Pons (tissue), 1 donor: ENCODE results near the gene ADGRG4.

Experiments used
- DNase-seq: peaks from one replicate; pipeline ENCODE4 v3.0.0-alpha.2; 2016; ENCODE audit warnings: low spot score

ADGRG4 gene

DNA sequence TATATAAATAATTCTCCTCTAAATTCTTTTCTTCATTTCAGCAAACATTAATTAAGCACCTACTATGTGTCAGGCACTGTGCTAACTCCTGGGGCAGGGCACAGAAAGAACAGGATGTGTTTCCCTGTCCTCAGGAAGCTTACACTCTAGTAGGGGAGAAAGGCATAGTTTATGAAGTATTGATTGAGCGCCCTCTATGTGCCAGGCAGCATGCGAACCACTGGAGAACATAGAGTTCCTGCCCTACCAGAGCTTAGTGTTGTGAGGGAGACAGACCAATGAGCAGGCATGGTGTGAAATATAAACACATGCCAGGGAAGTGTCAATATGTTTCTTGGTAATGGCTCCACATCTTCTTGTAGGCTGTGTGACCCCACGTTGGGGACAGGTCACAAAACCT is 3.7 kb downstream of the ADGRG4 start:
- no peak for DNase-seq

DNA sequence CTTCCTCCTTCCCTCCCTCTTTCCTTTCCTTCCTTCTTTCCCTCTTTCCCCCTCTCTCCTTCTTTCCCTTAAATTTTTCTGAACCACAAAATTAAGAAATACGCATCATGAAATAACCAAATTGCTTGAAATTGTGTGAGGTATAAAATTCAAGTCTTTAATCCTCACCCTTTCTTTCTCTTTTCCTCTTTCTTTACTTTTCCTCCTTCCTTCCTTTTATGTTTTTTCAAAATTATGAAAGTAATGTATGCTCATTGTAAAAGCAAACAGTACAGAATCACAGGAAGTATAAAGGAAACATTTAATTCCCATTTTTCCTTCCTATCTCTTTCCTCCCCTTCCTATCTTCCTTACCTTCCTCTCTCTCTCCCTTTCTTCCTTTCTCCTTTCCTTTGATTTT is 5.4 kb downstream of the ADGRG4 start:
- no peak for DNase-seq

GRCh38 chrX:136307471-136307870 is 6.7 kb downstream of the ADGRG4 start:
- DNase-seq = no peak

DNA sequence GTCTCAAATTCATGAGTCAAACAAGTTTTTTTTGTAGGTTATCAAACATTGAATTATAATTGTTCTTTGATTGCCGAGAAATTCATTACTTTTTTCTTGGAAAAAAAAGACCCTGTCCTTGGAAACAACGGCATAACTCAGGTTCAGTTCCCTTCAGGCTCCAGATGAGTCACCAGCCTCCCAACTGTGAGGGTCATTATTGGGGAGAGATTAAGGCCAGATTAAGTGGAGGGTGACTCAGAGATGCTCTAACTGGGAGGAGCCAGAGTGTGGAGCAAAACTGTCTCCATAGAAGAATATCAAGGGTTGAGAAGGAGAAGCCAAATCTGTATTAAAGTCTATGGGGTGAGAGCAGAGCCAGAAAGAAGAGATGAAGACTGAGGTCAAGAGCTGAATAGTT is 9.6 kb downstream of the ADGRG4 start:
- no peak for DNase-seq

DNA sequence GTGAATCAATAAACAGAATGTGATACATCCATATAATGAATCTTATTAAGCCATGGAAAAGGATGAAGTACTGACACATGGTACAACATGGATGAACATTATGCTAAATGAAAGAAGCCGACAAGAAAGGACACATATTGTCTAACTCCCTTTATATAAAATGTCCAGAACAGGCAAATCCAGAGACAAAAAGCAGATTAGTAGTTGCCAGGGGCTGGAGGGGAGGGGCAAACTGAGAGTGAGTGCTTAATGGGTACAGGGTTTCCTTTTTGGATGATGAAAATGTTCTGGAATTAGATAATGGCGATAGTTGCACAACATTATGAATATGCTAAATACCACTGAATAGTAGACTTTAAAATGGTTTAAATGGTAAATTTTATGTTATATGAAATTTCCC is 17.4 kb downstream of the ADGRG4 start:
- DNase-seq = no peak

GRCh38 chrX:136318895-136319597 is 18.3 kb downstream of the ADGRG4 start:
- DNase-seq = no peak

DNA sequence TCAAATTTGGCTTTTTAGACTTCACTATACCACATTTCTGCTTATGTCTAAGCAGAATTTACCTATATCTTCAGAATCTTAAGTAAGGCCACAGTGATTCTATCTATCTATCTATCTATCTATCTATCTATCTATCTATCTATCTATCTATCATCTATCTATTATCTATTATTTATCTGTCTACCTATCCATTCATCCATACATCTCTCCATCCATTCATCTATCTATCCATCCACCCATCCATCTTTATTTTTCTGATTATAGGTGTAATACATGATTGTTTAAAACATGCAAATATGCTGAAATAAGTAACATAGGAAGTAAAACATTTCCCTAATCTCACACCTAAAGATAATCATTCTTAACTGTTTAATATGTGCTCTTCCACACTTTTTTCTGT is 18.8 kb downstream of the ADGRG4 start:
- no peak for DNase-seq

DNA sequence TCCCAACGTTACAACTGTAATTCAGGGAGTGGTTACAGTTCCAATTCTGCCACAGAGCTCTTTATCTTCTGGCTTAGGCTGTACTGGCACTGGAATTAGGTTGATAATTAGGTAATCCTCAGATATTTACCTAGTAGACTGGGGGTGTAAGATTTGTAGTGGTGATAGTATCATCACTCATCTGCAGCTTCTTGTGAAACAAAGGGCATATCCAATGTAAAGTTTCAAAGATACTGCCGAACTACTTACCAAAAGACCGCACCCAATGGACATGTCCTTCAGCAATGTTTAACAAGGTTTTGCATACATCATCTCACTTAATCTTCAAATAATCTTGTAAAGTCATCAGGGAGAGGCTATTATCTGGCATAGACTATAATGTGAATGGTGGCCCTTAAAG is 20.8 kb downstream of the ADGRG4 start:
- DNase-seq = no peak

GRCh38 chrX:136322064-136322463 is 21.3 kb downstream of the ADGRG4 start:
- DNase-seq = no peak

GRCh38 chrX:136325377-136325776 is 24.6 kb downstream of the ADGRG4 start:
- no peak for DNase-seq

GRCh38 chrX:136328933-136329332 is 28.2 kb downstream of the ADGRG4 start:
- DNase-seq = no peak

DNA sequence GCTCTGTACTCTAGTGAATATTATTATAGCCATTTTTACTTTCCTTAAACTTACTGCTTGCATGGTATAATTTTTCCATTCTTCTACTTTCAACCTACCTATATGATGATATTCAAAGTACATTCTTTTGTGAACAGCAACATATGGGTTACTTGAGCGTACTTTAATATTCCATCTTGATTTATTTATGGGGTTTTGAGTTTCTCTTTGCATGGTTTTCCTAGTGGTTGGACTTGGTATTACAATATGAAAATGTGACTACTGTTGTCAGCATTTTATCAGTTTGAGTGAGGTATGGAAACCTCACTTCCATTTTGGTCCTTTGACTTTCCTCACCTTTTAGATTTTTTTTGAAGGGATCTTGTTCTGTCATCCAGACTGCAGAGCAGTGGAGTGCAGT is 35.9 kb downstream of the ADGRG4 start:
- no peak for DNase-seq

DNA sequence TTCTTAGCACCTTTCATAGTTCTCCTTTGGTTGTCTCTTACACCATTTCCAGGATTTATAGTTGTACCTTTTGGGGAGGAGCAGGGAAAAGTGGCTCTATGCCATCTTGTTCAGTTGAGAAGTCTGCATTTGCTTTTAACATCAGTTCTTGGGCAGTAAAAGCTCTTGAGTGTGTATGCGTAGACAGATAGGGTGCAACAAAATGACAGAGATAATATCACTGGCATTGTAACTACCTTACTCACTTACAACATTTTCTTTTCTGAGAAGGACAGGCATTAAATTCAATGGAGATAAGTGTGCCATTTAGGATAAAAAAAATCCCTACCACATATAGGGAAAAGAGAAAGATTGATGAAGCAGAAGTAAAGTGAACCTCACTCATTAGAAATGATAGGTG is 38.9 kb downstream of the ADGRG4 start:
- DNase-seq = no peak

DNA sequence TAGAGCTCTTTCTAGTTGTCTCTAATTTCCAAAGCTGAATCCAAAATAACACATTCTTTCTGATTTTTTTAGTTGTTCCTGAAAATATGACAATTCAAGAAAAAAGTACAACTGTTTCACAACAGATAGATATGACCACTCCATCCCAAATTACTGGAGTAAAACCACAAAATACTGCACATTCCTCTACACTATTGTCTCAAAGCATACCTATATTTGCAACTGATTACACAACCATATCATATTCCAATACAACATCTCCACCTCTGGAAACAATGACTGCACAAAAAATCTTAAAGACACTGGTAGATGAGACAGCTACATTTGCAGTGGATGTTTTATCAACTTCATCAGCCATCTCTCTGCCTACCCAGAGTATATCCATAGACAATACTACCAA is 43.6 kb downstream of the ADGRG4 start:
- DNase-seq = no peak

GRCh38 chrX:136346506-136346905 is 45.7 kb downstream of the ADGRG4 start:
- no peak for DNase-seq

DNA sequence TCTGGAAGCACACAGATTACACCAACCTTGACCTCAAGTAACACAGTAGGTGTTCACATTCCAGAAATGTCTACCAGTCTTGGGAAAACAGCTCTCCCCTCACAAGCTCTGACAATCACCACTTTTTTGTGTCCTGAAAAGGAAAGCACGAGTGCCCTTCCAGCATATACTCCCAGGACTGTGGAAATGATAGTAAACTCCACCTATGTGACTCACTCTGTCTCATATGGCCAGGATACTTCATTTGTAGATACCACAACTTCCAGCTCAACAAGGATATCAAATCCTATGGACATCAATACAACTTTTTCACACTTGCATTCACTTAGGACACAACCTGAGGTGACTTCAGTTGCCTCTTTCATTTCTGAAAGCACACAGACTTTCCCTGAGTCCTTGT is 46.9 kb downstream of the ADGRG4 start:
- DNase-seq = no peak

GRCh38 chrX:136353526-136354093 is 52.8 kb downstream of the ADGRG4 start:
- no peak for DNase-seq

DNA sequence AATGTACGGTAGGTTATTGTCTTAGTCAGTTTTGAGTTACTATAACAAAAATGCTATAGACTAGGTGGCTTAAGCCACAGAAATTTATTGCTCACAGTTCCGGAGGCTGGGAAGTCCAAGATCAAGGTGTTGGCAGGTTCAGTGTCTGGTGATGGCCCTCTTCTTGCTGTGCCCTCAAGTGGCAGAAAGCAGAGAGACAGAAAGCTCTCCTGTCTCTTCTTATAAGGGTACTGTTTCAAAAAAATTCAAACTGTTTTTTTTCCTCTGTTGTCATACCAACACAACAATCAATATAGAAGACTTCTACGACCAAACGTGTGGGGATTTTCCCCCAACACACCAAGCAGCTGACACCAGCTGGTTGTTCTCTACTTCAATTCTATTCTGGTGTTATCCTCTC is 53.4 kb downstream of the ADGRG4 start:
- no peak for DNase-seq

GRCh38 chrX:136369377-136369776 is 68.6 kb downstream of the ADGRG4 start:
- DNase-seq = no peak

DNA sequence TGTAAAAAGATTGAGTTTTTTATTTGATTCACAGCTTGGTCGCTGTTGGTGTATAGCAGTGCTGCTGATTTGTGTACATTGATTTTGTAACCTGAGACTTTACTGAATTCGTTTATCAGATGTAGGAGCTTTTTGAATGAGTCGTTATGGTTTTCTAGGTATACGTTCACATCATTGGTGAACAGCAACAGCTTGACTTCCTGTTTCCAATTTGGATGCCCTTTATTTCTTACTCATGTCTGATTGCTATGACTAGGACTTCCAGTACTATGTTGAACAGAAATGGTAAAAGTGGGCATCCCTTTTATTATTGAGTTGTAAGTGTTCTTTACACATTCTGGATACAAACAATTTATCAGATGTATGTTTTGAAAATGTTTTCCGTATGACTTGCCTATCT is 76.0 kb downstream of the ADGRG4 start:
- no peak for DNase-seq

GRCh38 chrX:136380010-136380769 is 79.4 kb downstream of the ADGRG4 start:
- DNase-seq = no peak

- no peak for DNase-seq
These were observed 85.4 kb downstream of the ADGRG4 start for GRCh38 chrX:136386173-136386572.

- DNase-seq = no peak
These were observed 86.1 kb downstream of the ADGRG4 start for GRCh38 chrX:136386826-136387225.
